ENCODE results near the gene ZDHHC3. TPM values are rescaled to one million over a fixed set of nuclear protein-coding genes. Genes with fewer than 3 reads are reported as not detected.
"Not testable (repeated sequence)": the region's sequence is repeated elsewhere in the genome, so short reads cannot be mapped to it uniquely, and the experiment has no call there.

Gene ZDHHC3
- total and polyA plus RNA-seq, 5 donors from 2014 or later, result 36.8 to 55.8 (median 39.9) TPM

DNA sequence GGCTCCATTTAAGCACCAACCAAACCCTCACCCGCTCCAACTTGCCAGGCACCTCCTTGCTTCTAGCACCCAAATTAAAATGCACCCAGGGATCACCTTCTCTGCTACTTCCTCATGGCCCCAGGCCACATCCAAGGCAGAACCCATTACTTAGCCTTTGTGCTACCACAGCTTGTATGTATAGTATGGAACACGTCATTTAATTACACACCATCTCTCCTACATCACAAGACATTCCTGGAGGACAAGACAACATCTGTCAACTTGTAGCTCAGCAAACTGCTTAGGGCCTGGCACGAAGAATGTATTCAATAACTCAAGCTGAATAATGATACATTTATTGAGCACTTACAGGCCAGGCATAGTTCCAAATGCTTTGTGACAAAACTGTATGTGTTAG is 23.3 kb downstream of the ZDHHC3 start:
- H3K4me3 Mint-ChIP-seq, result no peak overlapping the region
- H3K27ac Mint-ChIP-seq, result peak overlapping the region in 1 of 3 donors; percentile 34
- DNase-seq (no peak), ATAC-seq (ENCODE audit: low read depth in 2 of 2) (no peak)
- no peaks in the 10 kb centered on the region for H3K27me3 Mint-ChIP-seq
- H3K9me3 Mint-ChIP-seq, result no peaks in the 10 kb centered on the region
- no peaks in the 10 kb centered on the region for H3K4me1 ChIP-seq (ENCODE audit: control insufficient read depth, insufficient read depth, low read length, poor library complexity, severe bottlenecking)
- H3K27me3 ChIP-seq (ENCODE audit: control insufficient read depth, insufficient read depth, low read length), result no peaks in the 10 kb centered on the region
- peaks cover 6 to 27% (median 15%) of the 10 kb centered on the region in 4 donors for H3K4me1 Mint-ChIP-seq
- no peaks in the 10 kb centered on the region for H3K9me3 ChIP-seq (ENCODE audit: control insufficient read depth in 2 of 2, low read length in 2 of 2)
- H3K36me3 ChIP-seq (ENCODE audit: control insufficient read depth, insufficient read depth, low read length), result peaks cover 6% of the 10 kb centered on the region
- no peak overlapping the region for H3K4me3 ChIP-seq (ENCODE audit: low read depth, low read length)
- H3K27ac ChIP-seq (ENCODE audit: insufficient read depth, low read length, poor library complexity, severe bottlenecking), result no peak overlapping the region
- peaks cover 20% of the 10 kb centered on the region for H3K36me3 Mint-ChIP-seq

DNA sequence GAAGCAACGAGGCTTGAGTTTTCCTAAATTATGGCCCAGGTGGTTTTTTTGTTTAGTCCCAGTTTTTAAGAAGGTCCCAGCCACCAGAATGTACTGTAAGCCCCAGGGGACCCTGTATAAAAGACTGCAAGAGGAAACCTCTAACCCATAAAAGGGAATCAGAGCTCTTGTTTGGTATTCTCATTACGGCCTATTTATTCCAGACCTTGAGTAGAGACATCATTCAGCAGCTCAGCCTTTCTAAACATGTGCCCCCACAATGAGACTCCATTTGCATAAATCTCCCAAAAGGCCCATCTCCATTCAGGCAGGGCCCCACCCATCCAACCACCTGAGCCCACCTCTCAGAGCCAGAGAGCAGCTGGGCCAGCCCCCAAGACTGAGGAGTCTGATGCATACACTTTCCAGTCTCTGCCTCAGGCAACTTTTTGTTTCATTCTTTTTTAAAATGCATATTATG is 25.7 kb downstream of the ZDHHC3 start:
- Mint-ChIP-seq H3K27ac (peak overlapping the region in 1 of 3 donors; percentile 1), H3K9me3 (peaks cover 0 to 1% (median 0%) of the 10 kb centered on the region in 7 donors), H3K4me3 (no peak overlapping the region)

DNA sequence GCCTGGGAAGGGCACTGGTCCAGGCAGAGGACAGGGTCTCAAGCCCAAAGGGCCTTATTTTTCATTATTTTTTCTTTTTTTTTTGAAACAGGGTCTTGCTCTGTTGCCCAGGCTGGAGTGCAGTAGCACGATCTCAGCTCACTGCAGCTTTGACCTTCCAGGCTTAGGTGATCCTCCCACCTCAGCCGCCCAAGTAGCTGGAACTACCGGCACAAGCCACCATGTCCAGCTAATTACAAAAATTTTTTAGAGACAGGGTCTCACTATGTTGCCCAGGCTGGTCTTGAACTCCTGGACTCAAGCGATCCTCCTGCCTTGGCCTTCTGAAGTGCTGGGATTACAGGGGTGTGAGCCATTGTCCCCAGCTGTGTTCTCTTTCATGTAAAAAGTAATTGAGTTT is 26.2 kb downstream of the ZDHHC3 start:
- Mint-ChIP-seq H3K4me1 (peaks cover 0 to 21% (median 17%) of the 10 kb centered on the region in 4 donors), H3K36me3 (peaks cover 26% of the 10 kb centered on the region)
- H3K4me3 ChIP-seq (ENCODE audit: low read depth, low read length); H3K27me3 ChIP-seq (ENCODE audit: control insufficient read depth, insufficient read depth, low read length); DNase-seq; H3K4me1 ChIP-seq (ENCODE audit: control insufficient read depth, insufficient read depth, low read length, poor library complexity, severe bottlenecking); H3K27ac Mint-ChIP-seq; H3K4me3 Mint-ChIP-seq; H3K9me3 ChIP-seq (ENCODE audit: control insufficient read depth in 2 of 2, low read length in 2 of 2); H3K27me3 Mint-ChIP-seq; H3K9me3 Mint-ChIP-seq; H3K27ac ChIP-seq (ENCODE audit: insufficient read depth, low read length, poor library complexity, severe bottlenecking); ATAC-seq (ENCODE audit: low read depth in 2 of 2): not testable (repeated sequence)
- peaks cover 12% of the 10 kb centered on the region for H3K36me3 ChIP-seq (ENCODE audit: control insufficient read depth, insufficient read depth, low read length)

More for the DNA sequence above, 25.7 kb downstream of the ZDHHC3 start:
- H3K27me3 Mint-ChIP-seq, result no peaks in the 10 kb centered on the region
- H3K27me3 ChIP-seq (ENCODE audit: control insufficient read depth, insufficient read depth, low read length), result no peaks in the 10 kb centered on the region
- ATAC-seq (ENCODE audit: low read depth in 2 of 2) (no peak), DNase-seq (no peak)
- no peak overlapping the region for H3K4me3 ChIP-seq (ENCODE audit: low read depth, low read length)
- no peaks in the 10 kb centered on the region for H3K4me1 ChIP-seq (ENCODE audit: control insufficient read depth, insufficient read depth, low read length, poor library complexity, severe bottlenecking)
- H3K27ac ChIP-seq (ENCODE audit: insufficient read depth, low read length, poor library complexity, severe bottlenecking), result no peak overlapping the region
- H3K4me1 Mint-ChIP-seq, result peaks cover 0 to 24% (median 17%) of the 10 kb centered on the region in 4 donors
- H3K36me3 Mint-ChIP-seq, result peaks cover 21% of the 10 kb centered on the region
- peaks cover 7% of the 10 kb centered on the region for H3K36me3 ChIP-seq (ENCODE audit: control insufficient read depth, insufficient read depth, low read length)
- H3K9me3 ChIP-seq (ENCODE audit: control insufficient read depth in 2 of 2, low read length in 2 of 2), result no peaks in the 10 kb centered on the region

DNA sequence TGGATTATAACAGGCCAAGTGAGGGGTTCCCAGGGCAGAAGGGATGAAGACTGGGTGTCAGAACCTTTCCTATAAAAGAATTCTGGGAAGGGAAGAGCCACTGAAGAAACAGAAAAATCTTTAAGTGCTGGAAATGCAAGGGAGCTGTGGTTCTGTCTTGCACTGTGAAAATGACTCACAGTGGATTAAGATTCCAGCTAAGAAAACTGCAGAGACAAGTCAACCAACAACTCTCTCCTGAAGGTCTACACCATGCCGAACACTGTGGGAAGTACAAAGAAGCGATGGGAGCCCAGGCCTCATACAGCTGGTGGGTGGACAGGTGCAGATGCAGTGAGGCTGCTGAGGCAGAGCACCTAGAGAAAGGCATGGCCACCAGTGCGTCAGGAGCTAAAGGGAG is 27.7 kb downstream of the ZDHHC3 start:
- Mint-ChIP-seq H3K4me3 (no peak overlapping the region), H3K4me1 (peaks cover 0 to 19% (median 17%) of the 10 kb centered on the region in 4 donors), H3K9me3 (peaks cover 0 to 1% (median 0%) of the 10 kb centered on the region in 7 donors), H3K27ac (peak overlapping the region in 2 of 3 donors; percentile 25 to 39), H3K36me3 (peaks cover 32% of the 10 kb centered on the region), H3K27me3 (no peaks in the 10 kb centered on the region)
- no peak overlapping the region for H3K4me3 ChIP-seq (ENCODE audit: low read depth, low read length)
- DNase-seq (no peak), ATAC-seq (ENCODE audit: low read depth in 2 of 2) (no peak)
- H3K36me3 ChIP-seq (ENCODE audit: control insufficient read depth, insufficient read depth, low read length), result peaks cover 12% of the 10 kb centered on the region
- H3K27me3 ChIP-seq (ENCODE audit: control insufficient read depth, insufficient read depth, low read length), result no peaks in the 10 kb centered on the region
- no peak overlapping the region for H3K27ac ChIP-seq (ENCODE audit: insufficient read depth, low read length, poor library complexity, severe bottlenecking)
- H3K4me1 ChIP-seq (ENCODE audit: control insufficient read depth, insufficient read depth, low read length, poor library complexity, severe bottlenecking), result no peaks in the 10 kb centered on the region
- H3K9me3 ChIP-seq (ENCODE audit: control insufficient read depth in 2 of 2, low read length in 2 of 2), result no peaks in the 10 kb centered on the region

DNA sequence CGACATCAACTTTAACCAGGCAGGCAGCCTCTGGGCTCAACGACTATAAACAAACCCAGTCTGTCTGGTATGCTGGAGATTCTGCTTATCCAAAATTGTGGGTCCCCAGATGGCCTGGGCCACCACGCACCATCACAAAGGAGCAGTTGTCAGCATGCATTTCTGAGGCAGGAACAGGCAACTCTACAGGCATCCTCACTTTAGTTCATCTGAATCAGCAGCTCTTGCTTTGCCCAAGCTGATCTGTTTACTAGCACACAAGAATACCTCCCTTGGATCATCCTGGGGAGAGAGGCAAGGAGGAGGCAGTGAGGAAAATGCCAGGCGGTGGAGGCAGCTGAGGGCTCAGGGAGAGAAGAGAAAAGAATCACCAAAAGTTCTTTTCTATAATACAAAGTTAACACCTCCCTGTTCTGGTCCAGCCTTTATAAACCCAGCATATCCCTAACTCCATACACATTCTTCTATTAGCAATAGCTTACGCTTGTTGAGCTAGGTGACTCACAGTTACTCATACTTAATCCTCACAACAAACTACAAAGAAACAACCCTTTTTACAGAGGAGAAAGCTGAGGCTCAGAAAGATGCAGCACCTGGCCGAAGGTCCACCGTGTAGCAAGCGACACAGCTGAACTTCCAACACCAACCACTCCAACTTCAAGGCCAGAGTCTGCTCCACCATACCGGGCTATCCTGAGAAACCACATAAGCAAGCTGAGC is 33.6 kb downstream of the ZDHHC3 start:
- peaks cover 54% of the 10 kb centered on the region for H3K36me3 Mint-ChIP-seq
- no peak for DNase-seq
- H3K36me3 ChIP-seq (ENCODE audit: control insufficient read depth, insufficient read depth, low read length), result peaks cover 57% of the 10 kb centered on the region

DNA sequence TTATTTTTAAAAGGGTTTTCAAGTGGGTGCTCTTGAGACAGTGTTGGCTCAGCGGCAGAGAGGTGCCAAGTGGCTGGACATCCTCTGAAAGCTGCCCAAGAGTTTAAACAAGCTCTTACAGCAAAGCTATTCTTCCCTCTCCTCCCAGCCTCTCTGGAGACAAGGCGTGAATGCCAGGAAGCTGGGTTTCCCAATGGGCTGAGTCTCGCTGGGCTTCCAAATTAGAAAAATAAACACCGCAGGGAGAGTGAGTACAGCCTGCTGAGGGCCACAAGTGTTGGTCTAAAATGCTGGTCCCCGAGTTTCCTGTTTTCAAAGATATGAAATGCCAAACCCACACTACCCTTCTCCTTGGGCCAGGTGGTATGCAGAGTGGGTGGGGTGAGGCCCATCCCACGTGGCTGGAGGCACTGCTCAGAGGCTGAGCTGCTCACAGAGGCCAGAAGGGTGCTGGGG is 36.4 kb downstream of the ZDHHC3 start:
- H3K4me3 Mint-ChIP-seq, result no peak overlapping the region
- no peak for ATAC-seq (ENCODE audit: low read depth in 2 of 2)
- H3K27ac Mint-ChIP-seq, result no peak overlapping the region
- Histone ChIP-seq H3K36me3 (ENCODE audit: control insufficient read depth, insufficient read depth, low read length) (peaks cover 51% of the 10 kb centered on the region), H3K27ac (ENCODE audit: insufficient read depth, low read length, poor library complexity, severe bottlenecking) (no peak overlapping the region), H3K4me1 (ENCODE audit: control insufficient read depth, insufficient read depth, low read length, poor library complexity, severe bottlenecking) (no peaks in the 10 kb centered on the region), H3K9me3 (ENCODE audit: control insufficient read depth in 2 of 2, low read length in 2 of 2) (no peaks in the 10 kb centered on the region), H3K4me3 (ENCODE audit: low read depth, low read length) (no peak overlapping the region), H3K27me3 (ENCODE audit: control insufficient read depth, insufficient read depth, low read length) (no peaks in the 10 kb centered on the region)
- H3K4me1 Mint-ChIP-seq, result peaks cover 11 to 19% (median 14%) of the 10 kb centered on the region in 4 donors
- H3K27me3 Mint-ChIP-seq, result no peaks in the 10 kb centered on the region
- H3K9me3 Mint-ChIP-seq, result no peaks in the 10 kb centered on the region
- DNase-seq, result no peak
- H3K36me3 Mint-ChIP-seq, result peaks cover 55% of the 10 kb centered on the region

More for the DNA sequence above, 33.6 kb downstream of the ZDHHC3 start:
- Histone ChIP-seq H3K4me1 (ENCODE audit: control insufficient read depth, insufficient read depth, low read length, poor library complexity, severe bottlenecking) (no peaks in the 10 kb centered on the region), H3K9me3 (ENCODE audit: control insufficient read depth in 2 of 2, low read length in 2 of 2) (no peaks in the 10 kb centered on the region), H3K4me3 (ENCODE audit: low read depth, low read length) (no peak overlapping the region), H3K27me3 (ENCODE audit: control insufficient read depth, insufficient read depth, low read length) (no peaks in the 10 kb centered on the region), H3K27ac (ENCODE audit: insufficient read depth, low read length, poor library complexity, severe bottlenecking) (no peak overlapping the region)
- H3K9me3 Mint-ChIP-seq, result peaks cover 0 to 1% (median 0%) of the 10 kb centered on the region in 7 donors
- H3K4me1 Mint-ChIP-seq, result peaks cover 2 to 9% (median 6%) of the 10 kb centered on the region in 4 donors
- ATAC-seq (ENCODE audit: low read depth in 2 of 2), result no peak
- H3K27me3 Mint-ChIP-seq, result no peaks in the 10 kb centered on the region
- H3K4me3 Mint-ChIP-seq, result no peak overlapping the region
- no peak overlapping the region for H3K27ac Mint-ChIP-seq

DNA sequence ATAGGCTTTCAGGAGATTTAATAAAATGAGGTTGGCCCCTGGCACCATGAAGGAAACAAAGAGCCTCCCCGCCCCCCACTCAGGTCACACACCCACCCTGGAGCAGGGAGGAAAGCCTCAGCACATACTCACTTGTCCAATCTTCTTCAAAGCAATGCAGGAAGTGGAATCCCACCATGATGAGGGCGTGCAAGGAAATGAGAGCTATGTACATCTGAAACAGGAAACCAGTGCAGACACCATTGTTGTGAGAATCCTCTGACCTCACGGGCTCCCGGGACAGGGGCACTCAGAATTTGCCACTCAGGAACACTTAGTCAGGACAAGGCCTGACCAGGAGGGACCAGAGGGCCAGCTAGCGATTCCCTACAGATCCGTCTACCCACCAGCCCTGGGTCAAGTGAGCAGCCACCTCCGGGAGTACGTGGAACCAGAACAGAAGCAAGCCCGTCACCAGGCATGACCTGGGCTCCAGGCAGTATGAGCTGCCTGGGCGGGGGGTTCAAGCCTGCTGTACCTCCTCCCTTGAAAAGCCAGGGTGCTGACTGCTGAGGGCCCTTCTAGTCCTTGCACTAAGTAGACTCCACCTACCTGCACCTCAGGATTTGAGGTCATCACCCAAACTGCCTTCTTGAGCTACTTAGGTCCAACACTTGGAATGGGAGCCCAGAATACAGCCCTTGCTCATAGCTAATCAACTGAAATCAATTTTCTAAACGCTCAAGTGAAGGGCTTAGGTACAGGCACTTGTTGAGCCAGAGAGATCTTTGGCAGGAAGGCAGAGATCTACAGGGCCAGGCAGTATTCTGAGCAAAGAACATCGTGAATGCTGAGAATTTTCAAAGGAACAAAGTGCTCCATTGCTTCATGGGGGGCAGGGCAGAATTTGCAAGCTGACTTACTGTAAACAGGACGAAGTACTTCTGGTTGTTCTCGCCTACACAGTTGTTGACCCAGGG is 42.7 kb downstream of the ZDHHC3 start:
- DNase-seq (peak in 1 of 3 donors; percentile 4), ATAC-seq (ENCODE audit: low read depth in 2 of 2) (no peak)
- peaks cover 36% of the 10 kb centered on the region for H3K36me3 Mint-ChIP-seq
- H3K4me3 ChIP-seq (ENCODE audit: low read depth, low read length), result no peak overlapping the region
- H3K4me1 Mint-ChIP-seq, result peaks cover 11 to 16% (median 13%) of the 10 kb centered on the region in 4 donors
- no peaks in the 10 kb centered on the region for H3K27me3 Mint-ChIP-seq
- H3K9me3 ChIP-seq (ENCODE audit: control insufficient read depth in 2 of 2, low read length in 2 of 2), result no peaks in the 10 kb centered on the region
- peaks cover 55% of the 10 kb centered on the region for H3K36me3 ChIP-seq (ENCODE audit: control insufficient read depth, insufficient read depth, low read length)
- H3K27ac Mint-ChIP-seq, result peak overlapping the region in 1 of 3 donors; percentile 75
- no peak overlapping the region for H3K27ac ChIP-seq (ENCODE audit: insufficient read depth, low read length, poor library complexity, severe bottlenecking)
- no peaks in the 10 kb centered on the region for H3K4me1 ChIP-seq (ENCODE audit: control insufficient read depth, insufficient read depth, low read length, poor library complexity, severe bottlenecking)
- no peaks in the 10 kb centered on the region for H3K9me3 Mint-ChIP-seq
- H3K27me3 ChIP-seq (ENCODE audit: control insufficient read depth, insufficient read depth, low read length), result no peaks in the 10 kb centered on the region
- no peak overlapping the region for H3K4me3 Mint-ChIP-seq
